Measurements from ENCODE around the gene ARMC7. TPM values are rescaled to one million over a fixed set of nuclear protein-coding genes. Genes with fewer than 3 reads are reported as not detected.

ARMC7 gene
- total and polyA plus RNA-seq, 2 of the 13 experiments (the other 11 are each of a cell fraction or from before 2014, with no cell fraction given): 3.9 to 4.2 TPM

DNA sequence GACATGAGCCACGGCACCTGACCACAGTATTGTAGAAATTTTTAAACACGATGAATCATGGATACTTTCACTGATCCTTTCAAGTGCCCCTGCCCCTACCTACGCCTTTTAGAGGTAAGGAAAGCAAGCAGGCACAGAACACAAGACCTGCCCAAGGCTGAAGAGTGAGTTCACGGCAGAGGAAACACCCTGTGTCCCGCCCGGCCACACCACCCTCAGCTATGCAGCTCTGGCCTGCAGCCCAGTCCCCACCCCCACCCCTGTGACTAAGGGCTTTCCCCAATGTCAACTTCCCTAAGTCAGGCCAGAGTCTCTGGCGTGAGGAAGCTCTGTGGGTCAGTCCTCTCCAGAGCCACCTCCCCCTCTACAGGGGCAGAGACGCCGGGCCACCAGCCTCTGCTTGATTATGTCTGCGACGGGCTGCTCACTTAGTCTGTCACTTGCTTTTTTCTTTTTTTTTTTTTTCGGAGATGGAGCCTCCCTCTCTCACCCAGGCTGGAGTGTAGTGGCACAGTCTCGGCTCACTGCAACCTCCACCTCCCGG lies 13.6 kb upstream of the ARMC7 start (continued):
- TF ChIP-seq IKZF4 (CRISPR knock-in tag; IDR thresholded peaks at IDR 0.05; ENCODE audit: borderline replicate concordance, low read depth, not compliant biosample characterization) (no peak), SAP130 (CRISPR knock-in tag; IDR thresholded peaks at IDR 0.05; ENCODE audit: low read depth) (peak; percentile 95), ZNF263 (CRISPR knock-in tag; IDR thresholded peaks at IDR 0.05) (no peak), RBM39 (IDR thresholded peaks at IDR 0.05; ENCODE audit: low read depth, low read length, poor library complexity, severe bottlenecking) (no peak), ZNF616 (CRISPR knock-in tag; IDR thresholded peaks at IDR 0.05; ENCODE audit: low read depth) (no peak), NR2C2 (CRISPR knock-in tag; IDR thresholded peaks at IDR 0.05; ENCODE audit: borderline replicate concordance) (no peak), KMT2B (CRISPR knock-in tag; IDR thresholded peaks at IDR 0.05) (no peak), TARDBP (CRISPR knock-in tag; IDR thresholded peaks at IDR 0.05) (no peak), PCBP2 (optimal IDR thresholded peaks at IDR 0.05; ENCODE audit: low read depth, low read length, poor library complexity, severe bottlenecking) (no peak), SRY (CRISPR knock-in tag; IDR thresholded peaks at IDR 0.05) (no peak), CHD2 (IDR thresholded peaks at IDR 0.05; ENCODE audit: low read depth, low read length) (peak; percentile 63; the same call in 1 of the 2 replicates), PRMT3 (CRISPR knock-in tag; IDR thresholded peaks at IDR 0.05; ENCODE audit: borderline replicate concordance, low read depth) (no peak), HNRNPLL (IDR thresholded peaks at IDR 0.05; ENCODE audit: low read depth, low read length, poor library complexity, severe bottlenecking) (no peak), THAP11 (CRISPR knock-in tag; IDR thresholded peaks at IDR 0.05) (peak; percentile 55), TEAD2 (CRISPR knock-in tag; IDR thresholded peaks at IDR 0.05) (no peak)
- TF ChIP-seq, protein P1, sequence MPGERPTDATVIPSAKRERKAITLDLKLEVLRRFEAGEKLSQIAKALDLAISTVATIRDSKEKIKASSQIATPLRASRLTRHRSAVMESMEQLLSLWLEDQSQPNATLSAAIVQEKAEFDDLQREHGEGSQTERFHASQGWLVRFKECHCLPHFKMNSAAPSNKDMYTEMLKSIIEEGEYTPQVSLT (CRISPR knock-in tag; IDR thresholded peaks at IDR 0.05; ENCODE audit: borderline replicate concordance, low read depth): no peak
- TF ChIP-seq, protein P2, sequence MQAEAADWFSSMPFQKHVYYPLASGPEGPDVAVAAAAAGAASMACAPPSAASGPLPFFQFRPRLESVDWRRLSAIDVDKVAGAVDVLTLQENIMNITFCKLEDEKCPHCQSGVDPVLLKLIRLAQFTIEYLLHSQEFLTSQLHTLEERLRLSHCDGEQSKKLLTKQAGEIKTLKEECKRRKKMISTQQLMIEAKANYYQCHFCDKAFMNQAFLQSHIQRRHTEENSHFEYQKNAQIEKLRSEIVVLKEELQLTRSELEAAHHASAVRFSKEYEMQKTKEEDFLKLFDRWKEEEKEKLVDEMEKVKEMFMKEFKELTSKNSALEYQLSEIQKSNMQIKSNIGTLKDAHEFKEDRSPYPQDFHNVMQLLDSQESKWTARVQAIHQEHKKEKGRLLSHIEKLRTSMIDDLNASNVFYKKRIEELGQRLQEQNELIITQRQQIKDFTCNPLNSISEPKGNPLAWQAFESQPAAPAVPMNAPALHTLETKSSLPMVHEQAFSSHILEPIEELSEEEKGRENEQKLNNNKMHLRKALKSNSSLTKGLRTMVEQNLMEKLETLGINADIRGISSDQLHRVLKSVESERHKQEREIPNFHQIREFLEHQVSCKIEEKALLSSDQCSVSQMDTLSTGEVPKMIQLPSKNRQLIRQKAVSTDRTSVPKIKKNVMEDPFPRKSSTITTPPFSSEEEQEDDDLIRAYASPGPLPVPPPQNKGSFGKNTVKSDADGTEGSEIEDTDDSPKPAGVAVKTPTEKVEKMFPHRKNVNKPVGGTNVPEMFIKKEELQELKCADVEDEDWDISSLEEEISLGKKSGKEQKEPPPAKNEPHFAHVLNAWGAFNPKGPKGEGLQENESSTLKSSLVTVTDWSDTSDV (CRISPR knock-in tag; IDR thresholded peaks at IDR 0.05): no peak
- TF ChIP-seq, protein P3, sequence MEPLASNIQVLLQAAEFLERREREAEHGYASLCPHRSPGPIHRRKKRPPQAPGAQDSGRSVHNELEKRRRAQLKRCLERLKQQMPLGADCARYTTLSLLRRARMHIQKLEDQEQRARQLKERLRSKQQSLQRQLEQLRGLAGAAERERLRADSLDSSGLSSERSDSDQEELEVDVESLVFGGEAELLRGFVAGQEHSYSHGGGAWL (CRISPR knock-in tag; IDR thresholded peaks at IDR 0.05): no peak
- TF ChIP-seq, protein P4, sequence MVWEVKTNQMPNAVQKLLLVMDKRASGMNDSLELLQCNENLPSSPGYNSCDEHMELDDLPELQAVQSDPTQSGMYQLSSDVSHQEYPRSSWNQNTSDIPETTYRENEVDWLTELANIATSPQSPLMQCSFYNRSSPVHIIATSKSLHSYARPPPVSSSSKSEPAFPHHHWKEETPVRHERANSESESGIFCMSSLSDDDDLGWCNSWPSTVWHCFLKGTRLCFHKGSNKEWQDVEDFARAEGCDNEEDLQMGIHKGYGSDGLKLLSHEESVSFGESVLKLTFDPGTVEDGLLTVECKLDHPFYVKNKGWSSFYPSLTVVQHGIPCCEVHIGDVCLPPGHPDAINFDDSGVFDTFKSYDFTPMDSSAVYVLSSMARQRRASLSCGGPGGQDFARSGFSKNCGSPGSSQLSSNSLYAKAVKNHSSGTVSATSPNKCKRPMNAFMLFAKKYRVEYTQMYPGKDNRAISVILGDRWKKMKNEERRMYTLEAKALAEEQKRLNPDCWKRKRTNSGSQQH (CRISPR knock-in tag; IDR thresholded peaks at IDR 0.05; ENCODE audit: low read depth): 0 out of 2 replicates have a peak, but pooled peaks have one; percentile 54
- TF ChIP-seq, protein P5, sequence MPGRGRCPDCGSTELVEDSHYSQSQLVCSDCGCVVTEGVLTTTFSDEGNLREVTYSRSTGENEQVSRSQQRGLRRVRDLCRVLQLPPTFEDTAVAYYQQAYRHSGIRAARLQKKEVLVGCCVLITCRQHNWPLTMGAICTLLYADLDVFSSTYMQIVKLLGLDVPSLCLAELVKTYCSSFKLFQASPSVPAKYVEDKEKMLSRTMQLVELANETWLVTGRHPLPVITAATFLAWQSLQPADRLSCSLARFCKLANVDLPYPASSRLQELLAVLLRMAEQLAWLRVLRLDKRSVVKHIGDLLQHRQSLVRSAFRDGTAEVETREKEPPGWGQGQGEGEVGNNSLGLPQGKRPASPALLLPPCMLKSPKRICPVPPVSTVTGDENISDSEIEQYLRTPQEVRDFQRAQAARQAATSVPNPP (CRISPR knock-in tag; IDR thresholded peaks at IDR 0.05): no peak
- TF ChIP-seq, protein P6, sequence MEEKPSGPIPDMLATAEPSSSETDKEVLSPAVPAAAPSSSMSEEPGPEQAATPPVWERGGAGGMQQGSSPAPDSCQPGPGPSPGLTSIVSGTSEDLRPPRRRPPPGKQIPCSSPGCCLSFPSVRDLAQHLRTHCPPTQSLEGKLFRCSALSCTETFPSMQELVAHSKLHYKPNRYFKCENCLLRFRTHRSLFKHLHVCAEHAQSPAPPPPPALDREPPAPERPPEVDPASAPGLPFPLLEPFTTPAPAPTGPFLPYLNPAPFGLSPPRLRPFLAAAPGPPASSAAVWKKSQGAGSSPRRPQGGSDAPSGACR (CRISPR knock-in tag; IDR thresholded peaks at IDR 0.05): no peak
- TF ChIP-seq, protein P7, sequence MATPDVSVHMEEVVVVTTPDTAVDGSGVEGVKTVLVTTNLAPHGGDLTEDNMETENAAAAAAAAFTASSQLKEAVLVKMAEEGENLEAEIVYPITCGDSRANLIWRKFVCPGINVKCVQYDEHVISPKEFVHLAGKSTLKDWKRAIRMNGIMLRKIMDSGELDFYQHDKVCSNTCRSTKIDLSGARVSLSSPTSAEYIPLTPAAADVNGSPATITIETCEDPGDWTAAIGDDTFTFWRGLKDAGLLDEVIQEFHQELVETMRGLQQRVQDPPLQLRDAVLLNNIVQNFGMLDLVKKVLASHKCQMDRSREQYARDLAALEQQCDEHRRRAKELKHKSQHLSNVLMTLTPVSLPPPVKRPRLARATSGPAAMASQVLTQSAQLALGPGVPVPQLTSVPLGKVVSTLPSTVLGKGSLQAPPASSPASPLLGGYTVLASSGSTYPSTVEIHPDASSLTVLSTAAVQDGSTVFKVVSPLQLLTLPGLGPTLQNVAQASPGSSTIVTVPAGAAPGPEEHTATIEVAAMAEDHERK (CRISPR knock-in tag; IDR thresholded peaks at IDR 0.05; ENCODE audit: low read depth): no peak
